IPS DF 6.9 (cell line): ENCODE measurements around the gene DDX41.
A peak's percentile ranks its signal among the peaks of the same experiment; 100 is the strongest.

Experiments used
- DNase-seq: peaks from one replicate; pipeline ENCODE4 v3.0.0-alpha.2; 2013; ENCODE audit warnings: low read depth, low spot score
- H3K27ac ChIP-seq: one replicate; pipeline ENCODE4 v1.5.1; 2013; ENCODE audit warnings: low read length, control low read depth
- H3K27me3 ChIP-seq: 2 replicates; pipeline ENCODE4 v1.6.1; 2013; ENCODE audit warnings: mild to moderate bottlenecking, low read length; ENCODE audit not compliant: control insufficient read depth, insufficient read depth
- H3K36me3 ChIP-seq: 2 replicates; pipeline ENCODE4 v1.6.1; 2013; ENCODE audit warnings: low read length; ENCODE audit not compliant: control insufficient read depth, insufficient read depth
- H3K4me1 ChIP-seq: 2 replicates; pipeline ENCODE4 v1.6.1; 2013; ENCODE audit warnings: low read length; ENCODE audit not compliant: control insufficient read depth, insufficient read depth
- H3K4me3 ChIP-seq: 2 replicates; pipeline ENCODE4 v1.5.1; 2013; ENCODE audit warnings: mild to moderate bottlenecking, low read length
- H3K9me3 ChIP-seq: 2 replicates; pipeline ENCODE4 v1.6.1; 2013; ENCODE audit warnings: low read length, inconsistent platforms; ENCODE audit not compliant: control insufficient read depth, insufficient read depth
- WGBS: extraction: QIAGEN DNeasy Blood & Tissue Kit; methylation state at CpG from one replicate; pipeline ENCODE4 v1.1.7; 2013; ENCODE audit warnings: mixed read lengths, missing lambda C conversion rate; ENCODE audit not compliant: insufficient read length, insufficient coverage; 5-methylcytosine and 5-hydroxymethylcytosine counted together

The DDX41 gene

DNA sequence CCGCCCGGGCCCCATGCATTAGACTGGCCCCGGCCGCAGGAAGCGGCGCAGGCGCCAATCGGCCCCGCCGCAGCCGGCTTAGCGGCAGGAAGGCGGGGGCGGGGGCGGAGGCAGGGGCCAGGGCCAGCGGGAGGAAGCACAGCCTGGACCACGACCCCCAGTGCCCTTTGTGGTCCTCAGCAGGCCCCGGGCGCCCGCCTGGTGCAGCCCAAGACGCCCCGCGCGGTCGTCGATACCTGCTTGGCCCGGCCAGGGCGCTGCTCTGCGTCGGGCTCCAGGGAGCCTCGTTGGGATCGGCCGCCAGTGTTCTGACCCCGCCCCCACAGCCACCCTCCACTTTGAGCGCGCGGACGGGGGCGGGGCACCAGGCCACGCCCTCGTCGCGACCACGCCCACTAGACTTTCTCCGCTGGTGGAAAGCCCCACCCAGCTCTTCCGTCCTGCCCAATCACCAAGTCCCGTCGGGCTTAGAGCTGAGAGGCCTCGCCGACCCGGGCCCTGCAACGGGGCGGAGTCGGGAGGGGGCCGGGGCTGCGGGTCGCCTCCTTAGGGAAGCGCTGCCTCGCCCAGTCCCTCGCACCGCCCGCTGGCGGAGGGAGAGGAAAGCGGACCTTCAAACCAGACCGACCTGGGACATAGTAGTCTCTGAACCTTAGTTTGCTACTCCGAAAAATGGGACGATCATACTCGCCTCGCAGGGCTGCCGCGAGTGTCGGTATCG lies 19.3 kb downstream of the DDX41 start, which contains the start of gene PDLIM7:
TSS of gene PDLIM7 (minus strand) at position 313 of the 721 bp plus-strand sequence. CDS start 1,092 bp downstream, outside the sequence.
- no peak for DNase-seq
- Histone ChIP-seq H3K9me3 (no peaks in the 10 kb centered on the region), H3K27ac (no peak within 1 kb of the TSS), H3K4me3 (peak within 1 kb of the TSS; percentile 53; the same call in 1 of the 2 replicates), H3K27me3 (no peaks in the 10 kb centered on the region; the same call in 1 of the 2 replicates), H3K4me1 (peaks cover 13% of the 10 kb centered on the region), H3K36me3 (no peaks in the 10 kb centered on the region)
- WGBS = no CpG with 5 or more reads among the region's 73 CpGs

DNA sequence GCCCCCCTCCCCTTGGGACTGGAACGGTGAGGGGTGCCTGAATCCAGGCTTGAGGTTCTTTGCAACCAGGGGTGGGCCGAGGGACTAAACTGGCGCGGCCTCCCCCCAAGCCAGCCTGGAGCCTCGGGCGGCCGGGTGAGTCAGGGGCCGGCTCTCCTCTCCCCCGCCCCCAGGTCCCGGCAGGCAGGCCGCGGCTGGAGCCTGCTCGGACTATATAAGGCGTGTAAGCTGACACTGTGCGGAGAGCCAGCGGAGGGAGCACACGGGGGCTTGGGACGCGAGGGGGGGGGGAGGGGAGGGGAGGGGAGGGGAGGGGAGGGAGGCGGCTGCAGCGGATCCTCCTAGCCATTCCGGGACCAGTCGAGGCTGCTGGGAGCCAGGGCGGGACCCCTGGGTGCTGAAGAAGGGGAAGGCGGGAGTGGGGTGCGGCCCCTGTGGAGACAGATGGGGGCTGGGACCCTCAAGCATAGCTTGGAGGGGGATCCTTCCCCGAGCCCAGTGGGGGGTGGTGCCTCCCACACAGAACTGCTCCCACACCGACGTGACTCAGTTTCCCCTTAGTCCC lies 20.0 kb downstream of the DDX41 start:
- no peak for DNase-seq
- WGBS = no CpG with 5 or more reads among the region's 29 CpGs
- no peaks in the 10 kb centered on the region for H3K9me3 ChIP-seq
- H3K4me1 ChIP-seq = peaks cover 15% of the 10 kb centered on the region
- peaks cover 2% of the 10 kb centered on the region; the same call in 1 of the 2 replicates for H3K36me3 ChIP-seq
- peak overlapping the region; percentile 53; the same call in 1 of the 2 replicates for H3K4me3 ChIP-seq
- H3K27me3 ChIP-seq = no peaks in the 10 kb centered on the region; the same call in 1 of the 2 replicates
- H3K27ac ChIP-seq = no peak overlapping the region

DNA sequence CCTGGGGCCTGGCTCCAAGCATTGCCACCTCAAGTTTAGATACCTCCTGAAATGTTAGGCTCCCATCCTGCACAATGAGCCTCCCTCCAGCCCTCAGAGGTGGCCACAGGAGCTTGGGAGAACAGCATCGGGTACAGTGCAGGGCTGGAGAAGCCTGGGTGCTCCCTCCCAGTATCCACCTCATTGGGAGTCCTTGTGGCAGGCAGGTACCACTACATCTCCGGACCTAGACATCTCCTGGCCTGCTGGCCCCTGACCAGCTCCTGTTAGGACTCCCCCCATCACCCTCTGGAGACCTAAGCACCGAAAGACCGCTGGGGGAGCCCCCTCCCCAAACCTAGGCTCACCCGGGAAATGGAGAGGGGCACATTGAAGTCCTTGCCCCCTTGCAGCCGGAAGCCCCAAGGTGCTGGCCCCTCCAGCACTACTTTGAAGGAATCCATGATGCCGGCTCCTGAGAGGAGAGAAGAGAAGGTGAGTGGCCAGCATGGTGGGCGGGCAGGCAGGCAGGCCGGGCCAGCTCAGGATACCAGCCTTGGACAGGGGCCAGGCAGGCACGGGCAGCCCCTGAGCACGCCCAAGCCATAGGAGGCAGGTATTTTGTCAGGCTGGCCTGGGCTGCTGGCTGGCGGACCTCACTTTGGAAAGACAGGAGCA lies 20.6 kb downstream of the DDX41 start:
- no CpG with 5 or more reads among the region's 12 CpGs for WGBS
- peaks cover 4% of the 10 kb centered on the region; the same call in 1 of the 2 replicates for H3K36me3 ChIP-seq
- H3K4me1 ChIP-seq = peaks cover 13% of the 10 kb centered on the region
- no peaks in the 10 kb centered on the region for H3K9me3 ChIP-seq
- no peak overlapping the region for H3K27ac ChIP-seq
- H3K4me3 ChIP-seq = peak overlapping the region; percentile 53; the same call in 1 of the 2 replicates
- no peak for DNase-seq
- H3K27me3 ChIP-seq = no peaks in the 10 kb centered on the region; the same call in 1 of the 2 replicates

DNA sequence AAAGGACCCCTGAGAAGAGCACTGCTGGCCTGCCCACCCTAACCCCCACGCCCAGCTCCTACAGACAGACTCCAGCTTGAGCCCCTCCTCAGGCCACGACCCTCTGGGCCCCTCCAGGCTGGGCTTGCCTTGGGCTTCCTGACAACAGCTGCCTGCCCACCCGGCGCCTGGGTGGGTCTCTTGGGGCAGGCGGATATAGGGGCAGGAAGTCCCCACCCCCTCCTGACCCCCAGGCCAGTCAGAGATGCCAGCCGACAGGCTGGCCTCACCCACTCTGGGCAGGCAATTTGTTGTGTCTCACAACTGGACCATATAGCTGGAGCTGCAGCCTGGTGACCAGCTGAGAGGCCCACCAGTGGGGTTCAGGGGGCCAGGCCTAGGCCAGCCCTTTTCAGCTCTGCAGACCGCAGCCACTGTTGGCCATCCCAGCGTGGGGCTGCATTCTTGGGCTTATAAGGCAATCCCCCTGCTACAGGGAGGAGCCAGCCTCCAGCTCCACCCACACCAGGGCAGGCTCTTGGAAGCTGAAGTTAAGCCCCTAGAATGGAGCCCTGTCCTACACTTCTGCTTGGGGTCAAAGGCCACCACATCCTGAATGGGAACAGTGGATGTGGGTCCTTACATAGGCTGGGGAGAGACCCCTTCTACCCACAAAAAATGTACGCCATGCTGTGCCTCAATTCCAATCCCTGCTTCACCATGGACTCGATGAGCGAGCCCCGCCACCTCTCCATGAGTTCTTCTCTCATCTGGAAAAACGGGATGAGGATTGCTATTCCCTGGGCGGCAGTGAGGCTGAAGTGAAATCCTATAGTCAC lies 21.3 kb downstream of the DDX41 start:
- DNase-seq = no peak
- Histone ChIP-seq H3K36me3 (peaks cover 11% of the 10 kb centered on the region), H3K4me1 (peaks cover 12% of the 10 kb centered on the region), H3K4me3 (no peak overlapping the region), H3K27me3 (no peaks in the 10 kb centered on the region; the same call in 1 of the 2 replicates), H3K9me3 (no peaks in the 10 kb centered on the region), H3K27ac (no peak overlapping the region)
- WGBS = no CpG with 5 or more reads among the region's 14 CpGs

DNA sequence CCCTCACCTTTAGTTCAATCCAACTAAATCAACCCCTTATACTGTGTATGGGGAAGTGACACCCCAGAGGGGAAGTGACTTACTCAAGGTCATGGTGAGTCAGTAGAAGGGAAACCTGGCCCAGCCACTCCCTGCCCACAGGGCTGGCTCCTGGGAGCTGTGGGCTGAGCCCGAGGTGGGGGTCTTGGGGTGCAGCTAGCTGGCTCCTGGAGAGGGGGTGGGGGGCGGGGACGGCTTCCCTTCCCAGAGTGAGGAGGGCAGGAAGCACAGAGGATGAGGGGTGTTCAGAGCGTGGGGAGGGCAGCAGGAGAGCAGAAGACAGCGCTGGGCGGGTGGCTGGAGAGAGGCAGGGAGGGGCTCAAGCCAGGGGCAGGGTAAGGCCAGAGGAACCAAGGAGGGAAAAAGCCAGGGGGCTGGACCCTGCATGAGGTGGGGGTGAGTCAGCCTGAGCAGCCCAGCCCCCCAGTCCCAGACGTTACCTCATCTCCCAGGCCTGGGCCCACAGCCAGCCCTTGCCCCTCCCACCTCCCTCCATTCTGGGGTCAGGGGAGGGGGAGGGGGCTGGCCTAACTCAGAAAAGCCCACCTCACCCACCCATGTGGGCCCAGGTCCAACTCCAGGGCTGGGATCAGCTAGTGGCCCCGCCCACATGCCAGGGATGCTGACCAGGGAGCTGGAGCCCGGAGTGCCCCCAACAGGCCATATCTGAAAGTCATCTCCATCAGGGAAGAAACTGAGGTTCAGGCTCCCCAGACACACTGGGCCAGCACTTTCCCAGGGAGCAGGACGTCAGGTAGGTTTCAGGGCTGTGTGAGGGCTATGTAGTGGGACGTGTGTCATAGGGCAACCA lies 22.2 kb downstream of the DDX41 start:
- Histone ChIP-seq H3K4me1 (peaks cover 12% of the 10 kb centered on the region), H3K27me3 (no peaks in the 10 kb centered on the region; the same call in 1 of the 2 replicates), H3K27ac (no peak overlapping the region), H3K9me3 (no peaks in the 10 kb centered on the region), H3K4me3 (no peak overlapping the region), H3K36me3 (peaks cover 20% of the 10 kb centered on the region)
- WGBS = no CpG with 5 or more reads among the region's 11 CpGs
- no peak for DNase-seq

DNA sequence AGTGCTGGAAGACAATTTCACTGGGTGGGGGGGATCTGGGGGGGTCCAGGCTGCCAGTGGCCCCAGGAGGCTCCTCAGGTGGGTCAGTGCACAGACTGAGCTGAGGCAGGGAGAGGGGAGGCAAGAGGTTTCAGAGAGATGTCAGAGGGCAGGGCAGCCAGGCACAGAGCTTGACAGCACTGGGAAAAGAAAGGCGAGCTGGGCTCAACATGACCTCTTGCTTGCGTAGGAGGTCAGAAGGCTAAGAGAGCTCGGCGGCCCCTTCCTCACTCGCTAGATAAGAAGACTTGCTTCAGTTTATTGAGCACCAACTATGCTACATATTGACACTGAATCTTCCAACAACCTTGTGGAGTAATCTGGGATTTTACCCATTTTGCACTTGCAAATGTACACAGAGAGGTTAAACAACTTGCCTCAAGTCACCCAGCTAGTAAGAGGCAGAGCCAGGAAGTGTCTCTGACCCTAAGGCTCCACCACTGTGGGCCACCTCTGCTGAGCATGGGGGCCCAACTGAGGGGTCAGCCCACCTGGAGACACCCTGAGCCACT lies 22.9 kb downstream of the DDX41 start:
- Histone ChIP-seq H3K36me3 (peaks cover 25% of the 10 kb centered on the region), H3K4me1 (peaks cover 12% of the 10 kb centered on the region)

DNA sequence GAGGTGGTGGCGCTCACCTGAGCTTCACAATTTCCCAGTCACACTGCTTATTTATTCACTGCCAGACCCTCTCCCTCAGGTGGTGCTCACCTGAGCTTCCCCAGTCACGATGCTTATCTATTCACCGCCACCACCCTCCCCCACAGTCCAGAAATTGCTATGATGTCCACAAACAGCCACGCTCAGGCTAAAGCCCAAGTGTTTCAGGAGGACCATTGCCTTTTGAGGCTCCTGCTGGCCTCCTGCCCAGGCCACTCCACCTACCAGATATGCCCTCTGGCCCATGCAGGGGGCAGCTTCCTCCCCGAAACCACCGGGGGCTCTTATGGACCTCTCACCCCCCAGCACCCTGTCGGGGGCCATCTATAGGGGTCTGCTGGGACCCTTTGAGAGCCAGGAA lies 23.9 kb downstream of the DDX41 start:
- WGBS = no CpG with 5 or more reads among the region's 7 CpGs
- no peaks in the 10 kb centered on the region for H3K9me3 ChIP-seq
- H3K4me3 ChIP-seq = no peak overlapping the region
- peaks cover 11% of the 10 kb centered on the region for H3K4me1 ChIP-seq
- H3K36me3 ChIP-seq = peaks cover 29% of the 10 kb centered on the region
- no peak overlapping the region for H3K27ac ChIP-seq
- DNase-seq = no peak
- no peaks in the 10 kb centered on the region for H3K27me3 ChIP-seq

More for the DNA sequence above, 22.9 kb downstream of the DDX41 start:
- Histone ChIP-seq H3K4me3 (no peak overlapping the region), H3K9me3 (no peaks in the 10 kb centered on the region), H3K27me3 (no peaks in the 10 kb centered on the region; the same call in 1 of the 2 replicates), H3K27ac (no peak overlapping the region)
- no CpG with 5 or more reads among the region's 5 CpGs for WGBS
- no peak for DNase-seq

DNA sequence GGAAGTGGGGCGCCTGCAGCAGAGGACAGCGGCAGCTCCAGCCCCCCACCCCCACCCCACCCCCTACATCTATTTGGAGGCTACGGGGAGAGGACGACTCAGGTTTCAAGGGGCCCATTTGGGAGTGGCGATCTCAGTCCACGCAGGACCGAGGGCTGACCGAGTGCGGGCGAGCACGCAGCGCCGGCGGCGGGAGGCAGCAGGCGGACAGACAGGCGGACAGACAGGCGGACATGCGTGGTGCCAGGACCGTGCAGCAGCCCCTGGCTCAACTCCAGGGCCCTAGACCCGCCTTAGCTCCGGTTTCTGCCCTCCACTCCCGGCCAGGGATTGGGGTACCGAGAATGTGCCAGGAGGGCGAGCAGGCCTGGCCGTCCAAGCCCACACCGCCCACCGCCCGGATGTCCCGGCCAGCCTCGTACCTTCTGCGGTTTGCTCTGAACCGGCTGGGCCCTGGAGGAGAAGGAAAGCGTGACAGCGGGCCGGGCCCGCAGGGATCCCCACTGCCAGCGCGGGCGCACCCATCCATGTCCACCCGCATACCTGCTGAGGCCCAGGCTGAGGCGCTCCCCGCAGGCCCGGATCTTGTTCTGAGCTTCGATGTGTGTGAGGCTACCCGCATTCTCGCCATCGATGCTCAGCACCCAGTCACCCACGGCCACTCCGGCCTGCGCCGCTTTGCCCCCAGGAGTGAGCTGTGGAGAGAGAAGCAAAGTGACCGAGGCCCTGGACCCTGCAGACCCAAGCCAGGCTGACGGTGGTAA lies 24.6 kb downstream of the DDX41 start:
- H3K4me1 ChIP-seq = peaks cover 11% of the 10 kb centered on the region
- no peak for DNase-seq
- H3K36me3 ChIP-seq = peaks cover 36% of the 10 kb centered on the region
- no peak overlapping the region for H3K4me3 ChIP-seq
- H3K27ac ChIP-seq = no peak overlapping the region
- no CpG with 5 or more reads among the region's 54 CpGs for WGBS
- no peaks in the 10 kb centered on the region for H3K27me3 ChIP-seq
- no peaks in the 10 kb centered on the region for H3K9me3 ChIP-seq
